ENCODE data around the gene B9D1.

B9D1 gene

DNA sequence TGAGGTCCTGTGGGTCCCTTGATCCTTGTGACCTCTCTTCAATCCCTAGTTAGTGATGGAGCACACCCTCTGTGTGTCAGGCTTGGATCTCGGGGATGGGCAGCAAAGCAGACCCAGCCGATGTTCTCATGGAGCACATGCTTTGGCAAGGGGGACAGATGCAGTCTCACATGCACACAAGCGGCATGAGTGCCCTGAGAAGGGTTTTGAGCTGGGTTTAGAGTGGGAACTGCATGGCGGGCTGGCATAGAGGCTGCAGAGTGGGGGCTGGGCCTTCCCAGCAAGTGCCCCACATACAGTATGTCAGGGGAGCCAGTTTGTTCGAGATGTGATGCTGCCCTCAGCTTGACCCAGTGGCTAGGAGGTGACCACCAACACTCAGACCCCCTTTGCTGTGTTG, 41.6 kb downstream of the B9D1 start:
- DNase-seq (ENCODE audit: low read depth), result no peak

GRCh38 chr17:19319771-19320505, 42.6 kb downstream of the B9D1 start:
- DNase-seq (ENCODE audit: low read depth), result no peak

- no peak for DNase-seq (ENCODE audit: low read depth)
Observed at GRCh38 chr17:19318611-19319010, 43.9 kb downstream of the B9D1 start.

GRCh38 chr17:19317359-19318095, 45.0 kb downstream of the B9D1 start:
- DNase-seq (ENCODE audit: low read depth), result no peak

- no peak for DNase-seq (ENCODE audit: low read depth)
Observed at GRCh38 chr17:19316761-19317358, 45.7 kb downstream of the B9D1 start.

DNA sequence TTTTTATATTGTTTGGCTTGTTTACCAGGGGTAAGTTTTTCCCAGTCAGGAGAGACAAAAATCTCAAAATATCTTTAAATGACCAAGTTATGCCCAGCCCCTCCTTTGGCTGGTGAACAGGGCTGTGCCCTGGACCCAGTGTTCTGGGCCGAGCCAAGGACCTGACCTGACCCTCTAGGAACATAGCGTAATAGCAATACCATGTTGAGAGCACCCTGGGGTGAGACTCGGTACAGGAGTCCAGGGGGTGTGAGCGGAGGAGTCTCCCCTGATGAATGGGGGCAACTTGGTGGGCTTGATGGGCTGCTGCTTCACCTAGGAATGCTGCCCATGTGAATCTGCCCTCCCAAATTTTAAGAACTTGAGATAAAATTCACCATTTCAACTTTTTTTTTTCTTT, 47.4 kb downstream of the B9D1 start:
- no peak for DNase-seq (ENCODE audit: low read depth)

DNA sequence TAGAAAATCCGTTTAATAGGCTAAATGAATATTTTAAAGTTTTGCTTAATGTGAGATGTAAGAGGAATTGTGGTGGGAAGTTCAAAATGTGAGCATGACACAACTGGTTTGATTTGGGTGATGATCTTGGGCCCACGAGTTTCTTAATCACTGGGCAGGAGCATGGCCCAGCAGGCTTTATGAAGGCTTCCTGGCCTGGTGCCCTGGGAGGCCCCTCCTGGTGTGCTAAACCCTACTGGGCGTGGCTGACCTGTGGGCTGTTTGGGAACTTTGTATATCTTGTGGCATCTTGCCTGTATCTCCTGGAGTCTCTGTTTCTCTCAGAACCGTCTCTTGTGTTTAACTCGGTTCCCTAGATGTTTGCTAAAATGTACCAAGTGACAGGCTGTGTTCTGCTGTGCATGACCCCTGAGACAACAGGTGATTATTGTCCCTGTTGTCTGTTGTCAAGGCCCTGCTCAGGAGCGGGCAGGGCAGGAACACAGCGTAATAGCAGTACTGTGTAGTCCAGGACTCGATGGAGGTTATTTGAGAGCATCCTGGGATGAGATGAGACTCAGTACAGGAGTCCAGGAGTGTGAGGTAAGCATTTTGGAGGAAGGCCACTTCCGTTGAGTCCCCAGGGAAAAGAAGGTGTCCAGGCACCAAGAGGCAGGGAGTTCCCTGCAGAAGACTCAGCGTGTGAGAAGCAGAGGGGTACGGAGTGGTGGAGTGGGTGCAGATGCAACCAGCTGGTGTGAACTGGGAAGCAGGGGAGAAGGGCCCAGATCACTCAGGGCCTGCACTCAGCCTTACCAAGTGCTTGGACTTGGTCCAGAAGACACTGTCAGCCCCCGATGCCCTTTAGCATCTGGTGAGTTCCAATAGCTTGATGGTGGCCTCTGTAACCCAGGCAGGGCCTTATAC, 48.5 kb downstream of the B9D1 start:
- DNase-seq (ENCODE audit: low read depth), result no peak

- no peak for DNase-seq (ENCODE audit: low read depth)
Observed at GRCh38 chr17:19313066-19313745, 49.3 kb downstream of the B9D1 start.

DNA sequence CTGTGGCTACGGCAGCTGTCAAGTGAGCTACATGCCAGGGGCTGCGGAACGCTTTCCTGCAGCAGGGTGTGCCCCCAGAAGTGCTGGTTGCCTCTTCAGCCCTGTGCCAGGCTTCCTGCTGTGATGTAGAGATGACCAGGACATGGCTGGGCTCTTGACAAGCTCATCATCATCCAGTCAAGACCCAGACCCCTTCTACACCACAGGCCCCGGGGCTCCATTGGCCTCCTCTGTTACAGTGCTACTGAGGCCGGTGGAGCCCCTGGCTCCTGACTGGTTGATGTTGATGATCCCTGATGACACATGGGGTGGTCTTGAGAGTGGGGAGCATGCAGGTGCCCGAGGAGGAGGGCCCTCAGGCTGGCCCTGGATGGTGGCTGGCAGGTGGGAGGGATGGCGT, 50.1 kb downstream of the B9D1 start:
- DNase-seq (ENCODE audit: low read depth), result no peak

DNA sequence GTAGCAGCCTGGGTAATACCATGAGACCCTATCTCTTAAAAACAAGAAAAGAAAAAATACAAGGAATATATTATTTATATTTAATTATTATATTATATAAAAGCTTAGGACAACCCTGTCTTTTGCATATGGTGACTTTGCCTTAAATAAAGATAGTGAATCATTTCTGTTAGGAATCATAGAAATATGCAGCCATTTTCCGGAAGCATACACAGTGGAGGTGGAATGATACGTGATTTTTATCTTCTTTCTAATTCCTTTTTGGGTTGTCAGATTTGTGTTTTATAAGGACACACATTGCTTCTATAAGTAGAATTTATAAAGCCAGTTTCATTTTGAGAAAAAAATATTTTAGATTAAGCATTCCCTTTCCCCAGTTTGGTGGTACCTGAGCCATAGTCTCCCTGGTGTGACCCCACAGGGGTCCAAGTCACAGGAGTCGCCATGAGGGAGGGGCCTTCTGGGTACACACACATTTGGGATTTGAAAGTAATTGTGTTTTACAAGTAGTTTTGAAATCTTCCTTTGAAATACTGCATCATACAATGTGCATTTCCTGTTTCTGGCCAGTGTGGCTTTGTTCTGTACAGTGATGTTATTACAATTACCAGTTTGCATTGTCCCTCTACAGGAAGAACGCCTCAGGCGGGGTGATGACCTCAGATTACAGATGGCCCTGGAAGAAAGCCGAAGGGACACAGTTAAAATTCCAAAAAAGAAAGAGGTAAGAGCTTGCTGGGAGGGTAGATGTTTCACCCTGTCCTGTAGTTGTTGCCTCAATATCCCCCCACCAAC, 50.9 kb downstream of the B9D1 start:
- no peak for DNase-seq (ENCODE audit: low read depth)

DNA sequence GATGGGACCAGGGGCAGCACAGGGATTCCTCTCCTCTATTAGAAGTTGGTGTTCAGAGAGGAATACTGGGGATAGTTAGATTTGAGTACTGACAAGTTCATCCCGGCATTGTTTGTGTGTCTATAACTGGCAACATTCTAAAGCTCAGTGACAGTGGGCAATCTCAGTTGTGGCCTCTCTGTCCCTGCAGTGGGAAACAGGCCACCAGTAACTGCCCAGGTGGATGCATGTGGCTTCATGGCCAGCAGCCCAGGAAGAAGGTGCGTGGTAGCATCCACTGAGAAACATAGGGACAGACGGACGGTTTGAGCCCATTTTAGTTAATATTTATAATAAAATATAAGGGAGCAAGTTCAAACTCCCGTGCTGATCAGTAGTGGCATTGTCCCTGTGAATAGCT, 51.5 kb downstream of the B9D1 start:
- no peak for DNase-seq (ENCODE audit: low read depth)

GRCh38 chr17:19310151-19310550, 52.4 kb downstream of the B9D1 start:
- DNase-seq (ENCODE audit: low read depth), result no peak

GRCh38 chr17:19309701-19310100, 52.8 kb downstream of the B9D1 start:
- DNase-seq (ENCODE audit: low read depth), result no peak

DNA sequence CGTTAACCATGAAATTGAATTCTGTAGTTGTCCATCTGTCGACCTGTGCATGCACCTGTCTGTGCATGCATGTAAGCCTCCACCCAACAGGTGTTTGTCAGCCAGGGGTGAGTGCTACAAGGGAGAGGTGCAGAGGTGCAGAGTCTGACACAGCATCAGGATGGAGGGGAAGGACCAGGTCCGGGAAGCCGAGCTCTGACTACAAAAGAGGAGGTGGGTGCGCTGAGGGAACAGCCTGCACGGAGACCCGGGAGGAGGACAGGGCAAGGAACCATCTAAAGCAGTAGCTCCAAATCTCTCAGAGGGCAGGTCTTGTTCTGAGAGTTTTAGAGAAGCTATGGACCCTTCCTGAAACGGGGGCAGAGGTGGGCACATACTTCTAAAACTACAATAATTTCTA, 54.1 kb downstream of the B9D1 start:
- DNase-seq (ENCODE audit: low read depth), result no peak

- no peak for DNase-seq (ENCODE audit: low read depth)
Observed at GRCh38 chr17:19307521-19307920, 55.0 kb downstream of the B9D1 start.

DNA sequence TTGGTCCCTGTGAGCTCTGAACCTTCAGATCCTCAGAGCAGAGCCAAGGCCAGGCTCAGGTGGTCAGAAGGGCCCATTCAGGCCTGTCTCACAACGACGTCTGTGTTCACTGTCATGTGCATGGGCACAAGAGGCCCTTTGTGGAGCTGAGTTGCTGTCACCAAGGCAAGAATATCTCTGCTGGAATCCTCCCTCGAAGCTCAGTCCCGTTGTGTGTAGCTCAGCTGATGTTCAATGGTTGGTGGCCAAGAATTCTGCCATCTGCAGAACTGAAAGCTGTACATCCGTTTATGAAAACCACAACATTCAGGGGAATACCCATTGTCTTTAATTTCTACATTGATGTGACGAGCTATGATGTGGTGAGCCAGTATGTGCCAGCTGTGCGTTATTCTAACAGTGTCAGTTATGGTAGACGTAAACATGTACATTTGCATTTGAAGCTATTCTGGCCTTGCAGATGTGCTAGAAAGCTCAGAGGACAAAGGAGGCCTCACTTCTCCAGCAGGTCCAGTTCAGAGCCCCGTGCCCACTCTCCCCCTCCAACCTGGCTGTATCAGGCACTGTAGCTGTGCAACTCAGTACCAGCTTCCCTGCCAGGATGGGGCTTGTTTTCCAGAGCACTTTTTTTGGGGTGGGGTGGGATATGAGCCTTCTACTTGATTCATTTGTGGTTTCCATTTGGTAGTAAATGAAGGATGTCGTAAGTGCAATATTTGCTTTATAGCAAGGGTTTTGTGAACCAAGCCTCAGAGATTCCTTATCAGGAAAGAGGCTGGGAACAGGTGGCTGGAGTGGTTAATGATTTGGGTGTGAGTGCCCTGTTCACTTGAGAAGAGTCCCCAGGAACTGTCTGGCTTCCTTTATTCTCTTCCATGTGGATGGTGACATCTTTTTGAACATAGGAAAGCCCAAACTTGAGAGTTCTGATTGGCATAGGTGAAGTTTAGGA, 56.1 kb downstream of the B9D1 start:
- DNase-seq (ENCODE audit: low read depth), result no peak

DNA sequence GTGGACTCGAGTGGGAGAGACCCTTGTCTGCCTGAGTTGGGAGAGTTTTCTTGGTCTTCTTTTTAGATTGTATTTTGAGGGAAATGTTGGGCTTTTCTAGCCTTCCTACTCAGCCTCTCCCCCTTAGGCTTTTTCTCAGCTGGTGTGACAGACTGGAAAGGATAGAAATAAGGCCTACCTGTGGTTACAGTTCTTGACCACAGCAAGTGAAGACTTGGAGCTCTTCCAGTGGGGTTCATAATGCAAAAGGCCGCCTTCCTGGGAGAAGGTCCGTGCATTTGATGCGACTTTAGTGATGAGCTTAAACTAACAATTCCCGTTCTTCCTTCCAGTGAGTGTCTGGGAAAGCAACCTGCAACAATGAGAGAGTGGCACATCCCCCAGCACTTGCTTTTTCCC, 56.8 kb downstream of the B9D1 start:
- DNase-seq (ENCODE audit: low read depth), result no peak

GRCh38 chr17:19305256-19305655, 57.3 kb downstream of the B9D1 start:
- DNase-seq (ENCODE audit: low read depth), result no peak

DNA sequence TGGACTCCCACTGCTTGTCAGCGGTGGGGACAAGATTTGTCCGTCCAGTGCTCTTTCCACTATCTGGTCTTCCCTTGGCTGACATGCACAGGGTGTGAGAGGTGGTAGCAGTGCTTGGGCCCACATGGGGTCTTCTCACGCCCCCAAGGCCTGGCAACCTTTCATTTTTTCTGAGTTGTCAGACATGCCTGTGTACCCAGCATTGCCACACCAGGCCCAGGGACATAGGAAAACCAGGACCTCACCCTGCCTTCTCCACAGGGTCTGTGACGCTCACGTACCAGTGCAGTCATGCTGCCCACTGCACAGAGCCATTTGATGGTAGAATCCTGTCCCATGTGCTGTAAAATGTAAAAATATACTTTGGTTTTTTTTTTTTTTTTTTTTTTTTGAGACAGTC, 57.8 kb downstream of the B9D1 start:
- DNase-seq (ENCODE audit: low read depth), result no peak

DNA sequence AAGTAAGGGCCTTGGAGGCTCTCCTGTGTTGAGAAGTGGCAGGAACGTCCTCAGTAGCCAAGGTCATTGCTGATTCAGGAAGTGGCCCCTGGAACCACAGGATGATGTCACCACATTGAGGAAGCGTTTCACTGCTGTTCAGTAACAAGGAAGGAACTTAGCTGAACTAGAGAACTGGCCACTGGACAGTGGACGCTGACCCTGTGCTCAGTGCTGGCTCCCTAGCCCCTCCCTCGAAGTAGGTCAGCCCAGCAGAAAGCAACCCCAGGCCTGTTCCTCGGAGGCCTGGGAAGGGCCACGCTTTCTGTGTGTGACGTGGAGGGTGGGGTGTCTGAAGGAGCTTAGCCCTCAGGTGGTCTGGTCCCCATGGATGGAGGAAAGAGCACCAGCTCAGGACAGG, 58.3 kb downstream of the B9D1 start:
- no peak for DNase-seq (ENCODE audit: low read depth)
